AG09309 (cell line): ENCODE measurements around the gene RNF125.

Experiments used
- DNase-seq: peaks from one replicate; pipeline ENCODE4 v3.0.0-alpha.2; 2010; ENCODE audit warnings: low read depth
- H3K4me3 ChIP-seq: 2 replicates; pipeline ENCODE4 v1.5.1; 2011; ENCODE audit warnings: mild to moderate bottlenecking, low read depth, low read length, moderate library complexity; ENCODE audit not compliant: control insufficient read depth
- CTCF ChIP-seq: IDR thresholded peaks from 2 replicates; pipeline ENCODE4 v1.5.1; 2011; ENCODE audit warnings: mild to moderate bottlenecking, low read depth, low read length, inconsistent platforms; ENCODE audit not compliant: insufficient read depth, control insufficient read depth; ENCODE audit errors: missing control alignments

RNF125 gene

GRCh38 chr18:32018331-32019250 is at the start of gene RNF125:
TSS of gene RNF125 (plus strand) at chr18:32018825. CDS start at chr18:32018864, 39 bp downstream.
- TF ChIP-seq CTCF, result no peak
- peak within 1 kb of the TSS; percentile 54 for H3K4me3 ChIP-seq
- peak; percentile 16 for DNase-seq

GRCh38 chr18:31970617-31971016 is 48.0 kb upstream of the RNF125 start:
- DNase-seq, result no peak
- H3K4me3 ChIP-seq, result no peak overlapping the region
- no peak for TF ChIP-seq CTCF

- no peak for DNase-seq
- H3K4me3 ChIP-seq, result no peak overlapping the region
- TF ChIP-seq CTCF, result no peak
Observed at GRCh38 chr18:31973929-31974546, 44.6 kb upstream of the RNF125 start.

GRCh38 chr18:31976242-31976641 is 42.4 kb upstream of the RNF125 start:
- no peak for TF ChIP-seq CTCF
- no peak overlapping the region for H3K4me3 ChIP-seq
- DNase-seq, result no peak

GRCh38 chr18:31977270-31977872 is 41.3 kb upstream of the RNF125 start:
- peak; percentile 13 for DNase-seq
- no peak overlapping the region for H3K4me3 ChIP-seq
- peak; percentile 74 for TF ChIP-seq CTCF

GRCh38 chr18:31978616-31979015 is 40.0 kb upstream of the RNF125 start:
- TF ChIP-seq CTCF, result no peak
- H3K4me3 ChIP-seq, result no peak overlapping the region
- DNase-seq, result no peak
